NCI-H2081 treated with DMSO at 0.1 percent for 48 hours (cell line): ENCODE data around the gene FAM120C.

Experiments used
- DNase-seq: peaks from one replicate; lab custom pipeline; 2025; lab: John Stamatoyannopoulos, UW

The FAM120C gene

GRCh38 chrX:54182864-54183613 is at the start of gene FAM120C:
TSS of gene FAM120C (minus strand) at chrX:54183254. CDS start at chrX:54183198, 56 bp downstream.
- no peak for DNase-seq

GRCh38 chrX:54230435-54231148 is 47.5 kb upstream of the FAM120C start:
- no peak for DNase-seq

GRCh38 chrX:54223581-54223980 is 40.5 kb upstream of the FAM120C start:
- no peak for DNase-seq

GRCh38 chrX:54213603-54214002 is 30.5 kb upstream of the FAM120C start:
- DNase-seq: no peak

- no peak for DNase-seq
Observed at GRCh38 chrX:54208531-54208930, 25.5 kb upstream of the FAM120C start.

GRCh38 chrX:54198262-54198661 is 15.2 kb upstream of the FAM120C start:
- DNase-seq: no peak

- no peak for DNase-seq
Observed at GRCh38 chrX:54194982-54195588, 12.0 kb upstream of the FAM120C start.

- DNase-seq: no peak
Observed at GRCh38 chrX:54193085-54193821, 10.2 kb upstream of the FAM120C start.

GRCh38 chrX:54184474-54184873 is 1.4 kb upstream of the FAM120C start:
- DNase-seq: no peak

- DNase-seq: no peak
Observed at GRCh38 chrX:54182194-54182863, 725 bp downstream of the FAM120C start.

GRCh38 chrX:54181202-54181953 is 1.7 kb downstream of the FAM120C start:
- DNase-seq: no peak

- DNase-seq: no peak
Observed at GRCh38 chrX:54180403-54180802, 2.7 kb downstream of the FAM120C start.

GRCh38 chrX:54178100-54178940 is 4.7 kb downstream of the FAM120C start:
- no peak for DNase-seq

GRCh38 chrX:54177306-54177705 is 5.7 kb downstream of the FAM120C start:
- no peak for DNase-seq

GRCh38 chrX:54173791-54174190 is 9.3 kb downstream of the FAM120C start:
- DNase-seq: no peak

- DNase-seq: no peak
Observed at GRCh38 chrX:54172455-54172854, 10.6 kb downstream of the FAM120C start.

GRCh38 chrX:54171527-54172250 is 11.4 kb downstream of the FAM120C start:
- DNase-seq: no peak

GRCh38 chrX:54171091-54171490 is 12.0 kb downstream of the FAM120C start:
- no peak for DNase-seq

- no peak for DNase-seq
Observed at GRCh38 chrX:54166915-54167314, 16.1 kb downstream of the FAM120C start.
